IMR-90 (cell line): ENCODE results near the gene ADGRF5. TPM values are rescaled to one million over a fixed set of nuclear protein-coding genes. Genes with fewer than 3 reads are reported as not detected.

Experiments used
- ATAC-seq: fragments of 200-7000 bp; cut with Tn5 transposase; 2 replicates; pipeline ENCODE4 v1.9.1; 2020; ENCODE audit warnings: low read depth, mild to moderate bottlenecking, moderate library complexity
- BruUV-seq: library from RNA; stranded (reverse); fragments of 400-500 nt; replicated peaks from 2 replicates; lab custom pipeline; 2021; lab: Mats Ljungman, UMichigan
- CTCF ChIA-PET: fragments of 300-600 bp; formaldehyde crosslinking; extraction: SDS; loops from one replicate; lab custom pipeline; 2021; ENCODE audit warnings: antibody characterized with exemption; lab: Yijun Ruan, JAX
- POLR2A ChIA-PET: fragments of 300-600 bp; sonication (Branson Sonifier 250); formaldehyde crosslinking; loops from one replicate; lab custom pipeline; 2022; ENCODE audit warnings: antibody characterized with exemption; ENCODE audit not compliant: unreplicated experiment; lab: Charles Lee
- DNase-seq: peaks from one replicate; pipeline ENCODE4 v3.0.0; 2013
- H2AFZ ChIP-seq: replicated peaks from 2 replicates; pipeline ENCODE3; 2013; ENCODE audit warnings: low read length, mild to moderate bottlenecking; ENCODE audit not compliant: poor library complexity
- H2AK5ac ChIP-seq: 2 replicates; pipeline ENCODE4 v1.6.1; 2013; ENCODE audit warnings: low read depth, low read length, inconsistent platforms
- H2AK9ac ChIP-seq: replicated peaks from 2 replicates; pipeline ENCODE3; 2013; ENCODE audit warnings: mild to moderate bottlenecking, low read depth, low read length, moderate library complexity; ENCODE audit not compliant: poor library complexity
- H2BK120ac ChIP-seq: 2 replicates; pipeline ENCODE4 v1.6.1; 2013; ENCODE audit warnings: low read depth, low read length, inconsistent platforms
- H2BK15ac ChIP-seq: 3 replicates; pipeline ENCODE4 v1.6.1; 2013; ENCODE audit warnings: low read depth, low read length, inconsistent platforms
- H2BK20ac ChIP-seq: 2 replicates; pipeline ENCODE4 v1.6.1; 2013; ENCODE audit warnings: low read depth, mild to moderate bottlenecking, inconsistent platforms, low read length, moderate library complexity
- H2BK5ac ChIP-seq: 2 replicates; pipeline ENCODE4 v1.6.1; 2013; ENCODE audit warnings: mild to moderate bottlenecking, low read depth, low read length, inconsistent platforms; ENCODE audit not compliant: poor library complexity, severe bottlenecking
- H3K14ac ChIP-seq: replicated peaks from 2 replicates; pipeline ENCODE4 v1.6.1; 2013; ENCODE audit warnings: low read depth, low read length, inconsistent platforms
- H3K18ac ChIP-seq: 2 replicates; pipeline ENCODE4 v1.6.1; 2013; ENCODE audit warnings: low read depth, low read length, control low read depth
- H3K23ac ChIP-seq: 2 replicates; pipeline ENCODE4 v1.6.1; 2013; ENCODE audit warnings: low read depth, low read length, inconsistent platforms
- H3K27ac ChIP-seq: 2 replicates; pipeline ENCODE4 v1.5.1; 2013; ENCODE audit warnings: mild to moderate bottlenecking, control low read depth, low read length; ENCODE audit not compliant: insufficient read depth
- H3K27me3 ChIP-seq: 2 replicates; pipeline ENCODE4 v1.6.1; 2013; ENCODE audit warnings: low read length; ENCODE audit not compliant: control insufficient read depth, insufficient read depth
- H3K36me3 ChIP-seq: 2 replicates; pipeline ENCODE4 v1.6.1; 2013; ENCODE audit warnings: low read length, mixed read lengths; ENCODE audit not compliant: control insufficient read depth, insufficient read depth
- H3K4ac ChIP-seq: 2 replicates; pipeline ENCODE4 v1.6.1; 2013; ENCODE audit warnings: low read depth, low read length, inconsistent platforms
- H3K4me1 ChIP-seq: 2 replicates; pipeline ENCODE4 v1.6.1; 2013; ENCODE audit warnings: low read length, mixed read lengths; ENCODE audit not compliant: control insufficient read depth, insufficient read depth
- H3K4me2 ChIP-seq: 2 replicates; pipeline ENCODE4 v1.6.1; 2013; ENCODE audit warnings: low read depth, mild to moderate bottlenecking, control low read depth, low read length, moderate library complexity
- H3K4me3 ChIP-seq: 2 replicates; pipeline ENCODE4 v1.5.1; 2013; ENCODE audit warnings: low read depth, mild to moderate bottlenecking, control low read depth, low read length, moderate library complexity; ENCODE audit not compliant: insufficient read depth
- H3K56ac ChIP-seq: 2 replicates; pipeline ENCODE4 v1.6.1; 2013; ENCODE audit warnings: low read length, inconsistent platforms; ENCODE audit not compliant: insufficient read depth; ENCODE audit errors: extremely low read depth
- H3K79me1 ChIP-seq, 2 experiments: 2 replicates each; pipeline ENCODE4 v1.6.1; 2013; ENCODE audit warnings: low read length in 2 of 2, inconsistent platforms in 1 of 2, low read depth in 1 of 2
- H3K9ac ChIP-seq: 2 replicates; pipeline ENCODE4 v1.6.1; 2013; ENCODE audit warnings: low read depth, low read length, control low read depth
- H3K9me1 ChIP-seq: 2 replicates; pipeline ENCODE4 v1.6.1; 2013; ENCODE audit warnings: low read length, inconsistent platforms; ENCODE audit not compliant: insufficient read depth
- H3K9me3 ChIP-seq: 2 replicates; pipeline ENCODE4 v1.6.1; 2013; ENCODE audit warnings: low read length; ENCODE audit not compliant: control insufficient read depth, insufficient read depth
- H4K20me1 ChIP-seq: 2 replicates; pipeline ENCODE4 v1.6.1; 2013; ENCODE audit warnings: low read length, inconsistent platforms; ENCODE audit not compliant: insufficient read depth
- H4K5ac ChIP-seq: 2 replicates; pipeline ENCODE4 v1.6.1; 2013; ENCODE audit warnings: mild to moderate bottlenecking, low read depth, low read length, control low read depth
- H4K8ac ChIP-seq, 2 experiments: 2 replicates each; pipeline ENCODE4 v1.6.1; 2013; ENCODE audit warnings: low read depth in 2 of 2, low read length in 2 of 2, control low read depth in 1 of 2, inconsistent platforms in 1 of 2
- H4K91ac ChIP-seq: 2 replicates; pipeline ENCODE4 v1.6.1; 2013; ENCODE audit warnings: low read depth, low read length, inconsistent platforms; ENCODE audit not compliant: insufficient read depth
- BHLHE40 ChIP-seq: fragments of 150-350 bp; IDR thresholded peaks from 2 replicates; pipeline ENCODE4 v1.6.1; 2016; ENCODE audit warnings: mild to moderate bottlenecking, low read depth, low read length
- CEBPB ChIP-seq: IDR thresholded peaks from 2 replicates; pipeline ENCODE4 v1.6.1; 2012; ENCODE audit warnings: low read depth, low read length, improper control_type of control experiment
- CHD1 ChIP-seq: IDR thresholded peaks from 2 replicates; pipeline ENCODE4 v1.6.1; 2012; ENCODE audit warnings: low read depth, low read length, improper control_type of control experiment
- FOS ChIP-seq: fragments of 150-350 bp; IDR thresholded peaks from 2 replicates; pipeline ENCODE4 v1.6.1; 2016; ENCODE audit warnings: low read depth, low read length
- MAZ ChIP-seq: IDR thresholded peaks from 2 replicates; pipeline ENCODE4 v1.6.1; 2012; ENCODE audit warnings: low read depth, mild to moderate bottlenecking, low read length, improper control_type of control experiment, moderate library complexity, borderline replicate concordance
- MXI1 ChIP-seq: IDR thresholded peaks from 2 replicates; pipeline ENCODE4 v1.6.1; 2012; ENCODE audit warnings: low read depth, mild to moderate bottlenecking, low read length, moderate library complexity, borderline replicate concordance
- NFE2L2 ChIP-seq: fragments of 150-350 bp; IDR thresholded peaks from 2 replicates; pipeline ENCODE4 v1.6.1; 2016; ENCODE audit warnings: low read depth, mild to moderate bottlenecking, low read length
- POLR2A ChIP-seq: IDR thresholded peaks from 2 replicates; pipeline ENCODE4 v1.6.1; 2012; ENCODE audit warnings: mild to moderate bottlenecking, low read depth, low read length
- RAD21 ChIP-seq: IDR thresholded peaks from 2 replicates; pipeline ENCODE4 v1.6.1; 2012; ENCODE audit warnings: low read length, improper control_type of control experiment
- RCOR1 ChIP-seq: IDR thresholded peaks from 2 replicates; pipeline ENCODE4 v1.6.1; 2012; ENCODE audit warnings: mild to moderate bottlenecking, low read length, improper control_type of control experiment; ENCODE audit not compliant: insufficient replicate concordance
- RFX5 ChIP-seq: IDR thresholded peaks from 2 replicates; pipeline ENCODE4 v1.8.0; 2012; ENCODE audit warnings: low read depth, mild to moderate bottlenecking, low read length, moderate library complexity
- SMC3 ChIP-seq: fragments of 150-350 bp; IDR thresholded peaks from 2 replicates; pipeline ENCODE4 v1.6.1; 2016; ENCODE audit warnings: low read depth, mild to moderate bottlenecking, antibody characterized with exemption, low read length, moderate library complexity
- WGBS, 2 experiments: methylation state at CpG; one replicate each; pipeline versions ENCODE4 v1.1.5 to v1.1.7; 2013; ENCODE audit warnings: missing lambda C conversion rate in 2 of 2; ENCODE audit not compliant: insufficient read length in 1 of 2; ENCODE audit errors: extremely low coverage in 2 of 2; 5-methylcytosine and 5-hydroxymethylcytosine counted together
- dilution Hi-C: fragments of 300-500 bp; cut with HindIII; formaldehyde crosslinking; loops from one replicate; pipeline ENCODE4 v1.14.3; 2018; ENCODE audit warnings: low sequenced_read_pairs; ENCODE audit not compliant: unreplicated experiment
- in situ Hi-C: fragments of 300-500 bp; cut with MboI; formaldehyde crosslinking; loops from 3 replicates; pipeline ENCODE4 v1.14.3; 2019; ENCODE audit warnings: low sequenced_read_pairs, inconsistent platforms, mixed read lengths
- intact Hi-C: fragments of 100-400 bp; cut with micrococcal nuclease; formaldehyde crosslinking; loops from 2 replicates; pipeline ENCODE4 v1.10.0; 2022
- polyA plus RNA-seq, 3 experiments: library from polyadenylated mRNA; depleted of rRNA; stranded (reverse); fragments of >200 nt; gene quantifications; 2 replicates each; pipeline ENCODE4 v1.2.3, GENCODE V29; 2012; ENCODE audit warnings: low replicate concordance in 1 of 3
- total RNA-seq: library from RNA; depleted of rRNA; stranded (reverse); fragments of >200 nt; gene quantifications from 2 replicates; pipeline ENCODE4 v1.2.3, GENCODE V29; 2012
- TF ChIP-seq, protein P1 (sequence below): fragments of 150-350 bp; IDR thresholded peaks from 2 replicates; pipeline ENCODE4 v1.6.1; 2016; ENCODE audit warnings: low read depth, mild to moderate bottlenecking, low read length, moderate library complexity, borderline replicate concordance
- TF ChIP-seq, protein P2 (sequence below): conservative IDR thresholded peaks from 2 replicates; pipeline ENCODE4 v1.5.1; 2012; ENCODE audit warnings: mild to moderate bottlenecking, low read depth, low read length, improper control_type of control experiment
- TF ChIP-seq, protein P3 (sequence below): fragments of 150-350 bp; IDR thresholded peaks from 2 replicates; pipeline ENCODE4 v1.6.1; 2017; ENCODE audit warnings: mild to moderate bottlenecking, antibody characterized with exemption, low read length, low read depth

Gene ADGRF5
- total and polyA plus RNA-seq, 2 of the 4 experiments (the other 2 are of a cell fraction), result not detected

DNA sequence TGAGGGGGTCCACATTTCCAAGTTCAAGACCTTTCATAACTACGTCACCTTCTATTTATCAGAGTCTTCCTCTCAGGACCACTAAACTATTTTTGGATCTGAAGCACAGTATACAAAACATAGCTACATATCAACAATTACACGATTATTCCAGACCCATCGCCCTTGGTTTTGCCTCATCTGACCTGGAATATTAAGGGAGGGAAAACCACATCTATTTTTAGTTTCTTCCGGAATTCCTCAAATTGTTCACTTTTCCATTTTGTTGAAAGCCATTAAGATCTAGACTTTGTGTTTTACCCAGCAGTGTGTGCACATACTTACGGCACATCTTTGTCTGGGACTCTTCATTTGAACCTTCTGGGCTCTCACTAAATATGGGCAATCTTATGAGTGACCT, 12.0 kb upstream of the ADGRF5 start:
- H3K4ac ChIP-seq, result no peak overlapping the region
- no peak for DNase-seq
- 80% methylated on average over 2 of the region's 5 CpGs; no CpG with 5 or more reads in 1 of the 2 experiments for WGBS, 2 experiments
- no peak overlapping the region for H2BK15ac ChIP-seq
- H3K27me3 ChIP-seq, result no peaks in the 10 kb centered on the region
- H2AK9ac ChIP-seq, result no peak overlapping the region
- no peak overlapping the region for H2AFZ ChIP-seq
- H3K79me1 ChIP-seq, result no peaks in the 10 kb centered on the region
- TF ChIP-seq, protein P1, sequence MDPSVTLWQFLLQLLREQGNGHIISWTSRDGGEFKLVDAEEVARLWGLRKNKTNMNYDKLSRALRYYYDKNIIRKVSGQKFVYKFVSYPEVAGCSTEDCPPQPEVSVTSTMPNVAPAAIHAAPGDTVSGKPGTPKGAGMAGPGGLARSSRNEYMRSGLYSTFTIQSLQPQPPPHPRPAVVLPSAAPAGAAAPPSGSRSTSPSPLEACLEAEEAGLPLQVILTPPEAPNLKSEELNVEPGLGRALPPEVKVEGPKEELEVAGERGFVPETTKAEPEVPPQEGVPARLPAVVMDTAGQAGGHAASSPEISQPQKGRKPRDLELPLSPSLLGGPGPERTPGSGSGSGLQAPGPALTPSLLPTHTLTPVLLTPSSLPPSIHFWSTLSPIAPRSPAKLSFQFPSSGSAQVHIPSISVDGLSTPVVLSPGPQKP, result no peak
- TF ChIP-seq POLR2A, result no peak
- no peak for TF ChIP-seq MAZ
- no peak for TF ChIP-seq CEBPB
- TF ChIP-seq RFX5, result no peak
- TF ChIP-seq RCOR1, result no peak
- no peak for TF ChIP-seq MXI1
- no peak for TF ChIP-seq RAD21
- TF ChIP-seq, protein P2, sequence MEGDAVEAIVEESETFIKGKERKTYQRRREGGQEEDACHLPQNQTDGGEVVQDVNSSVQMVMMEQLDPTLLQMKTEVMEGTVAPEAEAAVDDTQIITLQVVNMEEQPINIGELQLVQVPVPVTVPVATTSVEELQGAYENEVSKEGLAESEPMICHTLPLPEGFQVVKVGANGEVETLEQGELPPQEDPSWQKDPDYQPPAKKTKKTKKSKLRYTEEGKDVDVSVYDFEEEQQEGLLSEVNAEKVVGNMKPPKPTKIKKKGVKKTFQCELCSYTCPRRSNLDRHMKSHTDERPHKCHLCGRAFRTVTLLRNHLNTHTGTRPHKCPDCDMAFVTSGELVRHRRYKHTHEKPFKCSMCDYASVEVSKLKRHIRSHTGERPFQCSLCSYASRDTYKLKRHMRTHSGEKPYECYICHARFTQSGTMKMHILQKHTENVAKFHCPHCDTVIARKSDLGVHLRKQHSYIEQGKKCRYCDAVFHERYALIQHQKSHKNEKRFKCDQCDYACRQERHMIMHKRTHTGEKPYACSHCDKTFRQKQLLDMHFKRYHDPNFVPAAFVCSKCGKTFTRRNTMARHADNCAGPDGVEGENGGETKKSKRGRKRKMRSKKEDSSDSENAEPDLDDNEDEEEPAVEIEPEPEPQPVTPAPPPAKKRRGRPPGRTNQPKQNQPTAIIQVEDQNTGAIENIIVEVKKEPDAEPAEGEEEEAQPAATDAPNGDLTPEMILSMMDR, result no peak
- TF ChIP-seq, protein P3, sequence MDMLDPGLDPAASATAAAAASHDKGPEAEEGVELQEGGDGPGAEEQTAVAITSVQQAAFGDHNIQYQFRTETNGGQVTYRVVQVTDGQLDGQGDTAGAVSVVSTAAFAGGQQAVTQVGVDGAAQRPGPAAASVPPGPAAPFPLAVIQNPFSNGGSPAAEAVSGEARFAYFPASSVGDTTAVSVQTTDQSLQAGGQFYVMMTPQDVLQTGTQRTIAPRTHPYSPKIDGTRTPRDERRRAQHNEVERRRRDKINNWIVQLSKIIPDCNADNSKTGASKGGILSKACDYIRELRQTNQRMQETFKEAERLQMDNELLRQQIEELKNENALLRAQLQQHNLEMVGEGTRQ, result no peak
- TF ChIP-seq BHLHE40, result no peak
- no peak for TF ChIP-seq CHD1
- TF ChIP-seq SMC3, result no peak
- TF ChIP-seq FOS, result no peak
- no peak for TF ChIP-seq NFE2L2
- no peak overlapping the region for H3K18ac ChIP-seq
- H3K4me2 ChIP-seq, result no peak overlapping the region
- H3K36me3 ChIP-seq, result no peaks in the 10 kb centered on the region
- no peak for ATAC-seq
- H4K8ac ChIP-seq, result no peak overlapping the region
- no peaks in the 10 kb centered on the region for H4K20me1 ChIP-seq
- H3K4me3 ChIP-seq, result no peak overlapping the region
- H2BK20ac ChIP-seq, result no peak overlapping the region
- H2BK5ac ChIP-seq, result no peak overlapping the region
- no peak overlapping the region for H4K91ac ChIP-seq
- in situ Hi-C loops, result no loop called here
- no peaks in the 10 kb centered on the region for H3K9me3 ChIP-seq
- H3K4me1 ChIP-seq, result no peaks in the 10 kb centered on the region
- ChIA-PET CTCF (no interaction called here), POLR2A (no interaction called here)
- intact Hi-C loops, result no loop called here
- H2BK120ac ChIP-seq, result no peak overlapping the region
- no peaks in the 10 kb centered on the region for H3K9me1 ChIP-seq
- no peak overlapping the region for H3K14ac ChIP-seq
- no peak overlapping the region for H3K23ac ChIP-seq
- H4K5ac ChIP-seq, result no peak overlapping the region
- no TSS peak for BruUV-seq
- H2AK5ac ChIP-seq, result no peak overlapping the region
- no peak overlapping the region for H3K56ac ChIP-seq
- H3K27ac ChIP-seq, result no peak overlapping the region
- dilution Hi-C loops, result no loop called here
- no peak overlapping the region for H3K9ac ChIP-seq
